Measurements from ENCODE around the gene ZCCHC14. TPM values are rescaled to one million over a fixed set of nuclear protein-coding genes. Genes with fewer than 3 reads are reported as not detected.

ZCCHC14 gene
- polyA plus RNA-seq, 2 of the 4 experiments (the other 2 are of a cell fraction): 3.8 to 7.3 TPM

DNA sequence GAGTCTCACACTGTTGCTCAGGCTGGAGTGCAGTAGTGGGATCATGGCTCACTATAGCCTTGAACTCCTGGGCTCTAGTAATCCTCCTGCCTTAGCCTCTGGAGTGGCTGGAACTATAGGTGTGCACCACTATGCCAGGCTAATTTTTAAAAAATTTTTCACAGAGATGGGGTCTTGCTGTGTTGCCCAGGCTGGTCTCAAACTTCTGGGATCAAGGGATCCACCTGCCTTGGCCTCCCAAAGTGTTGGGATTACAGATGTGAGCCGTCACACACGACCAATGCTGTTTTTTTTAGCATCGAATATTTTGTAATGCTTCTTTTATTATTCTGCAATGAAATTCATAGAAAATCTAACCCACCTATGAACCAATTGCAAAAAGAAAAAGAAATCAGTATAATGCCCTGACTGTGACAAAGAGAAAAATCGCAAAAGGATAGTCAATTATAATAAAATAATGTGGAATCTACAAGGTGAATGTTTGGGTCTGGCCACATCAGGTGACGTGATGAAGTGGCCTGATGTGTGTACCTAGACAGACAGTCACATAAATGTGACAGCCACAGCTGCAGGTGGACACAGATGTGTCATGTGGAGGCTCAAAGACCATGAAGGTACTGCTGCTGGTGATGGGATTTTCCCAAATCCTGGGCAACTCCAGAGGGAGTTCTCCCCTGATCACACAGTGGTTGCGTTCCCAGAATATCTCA lies 33.6 kb upstream of the ZCCHC14 start:
- FAIRE-seq: no peak
- H3K4me1 ChIP-seq: no peaks in the 10 kb centered on the region
- no peak overlapping the region for H3K4me2 ChIP-seq
- H3K4me3 ChIP-seq: no peak overlapping the region
- WGBS (ENCODE audit: missing lambda C conversion rate): 38% methylated on average over 6 of the region's 6 CpGs
- no peak overlapping the region for H3K27ac ChIP-seq
- peaks cover 52% of the 10 kb centered on the region for H3K9me3 ChIP-seq
- ChIA-PET CTCF (interaction anchor here (0.6 to 1.1 kb wide), 2 partner anchors 110 to 138 kb away, joined by 3 read pairs; no protein-coding TSS in a partner anchor), POLR2A (no interaction called here)
- TF ChIP-seq PHF8 (IDR thresholded peaks at IDR 0.05; ENCODE audit: borderline replicate concordance, low read depth) (no peak), FOSB (CRISPR knock-in tag; IDR thresholded peaks at IDR 0.05) (no peak), MAZ (IDR thresholded peaks at IDR 0.05; ENCODE audit: borderline replicate concordance, low read depth, low read length) (no peak), FOSL2 (IDR thresholded peaks at IDR 0.05) (no peak), FOSL2 (CRISPR knock-in tag; IDR thresholded peaks at IDR 0.05) (no peak), POLR2AphosphoS2 (conservative IDR thresholded peaks at IDR 0.05; ENCODE audit: low read length) (no peak), BHLHE40 (IDR thresholded peaks at IDR 0.05; ENCODE audit: low read depth, low read length) (no peak), EHMT2 (IDR thresholded peaks at IDR 0.05; ENCODE audit: low read depth) (no peak), CBX2 (IDR thresholded peaks at IDR 0.05; ENCODE audit: borderline replicate concordance, low read depth) (no peak), HEYL (CRISPR knock-in tag; IDR thresholded peaks at IDR 0.05) (no peak), RAD21 (conservative IDR thresholded peaks at IDR 0.05 in 1 of 2, IDR thresholded peaks at IDR 0.05 in 1 of 2) (no peak), GATA3 (IDR thresholded peaks at IDR 0.05; ENCODE audit: borderline replicate concordance) (no peak), HOXB5 (CRISPR knock-in tag; IDR thresholded peaks at IDR 0.05) (no peak), HDAC2 (IDR thresholded peaks at IDR 0.05) (no peak), RCOR1 (IDR thresholded peaks at IDR 0.05; ENCODE audit: low read depth, low read length) (no peak)
- TF ChIP-seq, protein P1, sequence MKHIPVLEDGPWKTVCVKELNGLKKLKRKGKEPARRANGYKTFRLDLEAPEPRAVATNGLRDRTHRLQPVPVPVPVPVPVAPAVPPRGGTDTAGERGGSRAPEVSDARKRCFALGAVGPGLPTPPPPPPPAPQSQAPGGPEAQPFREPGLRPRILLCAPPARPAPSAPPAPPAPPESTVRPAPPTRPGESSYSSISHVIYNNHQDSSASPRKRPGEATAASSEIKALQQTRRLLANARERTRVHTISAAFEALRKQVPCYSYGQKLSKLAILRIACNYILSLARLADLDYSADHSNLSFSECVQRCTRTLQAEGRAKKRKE (CRISPR knock-in tag; IDR thresholded peaks at IDR 0.05; ENCODE audit: low read depth): no peak
- TF ChIP-seq, protein P2, sequence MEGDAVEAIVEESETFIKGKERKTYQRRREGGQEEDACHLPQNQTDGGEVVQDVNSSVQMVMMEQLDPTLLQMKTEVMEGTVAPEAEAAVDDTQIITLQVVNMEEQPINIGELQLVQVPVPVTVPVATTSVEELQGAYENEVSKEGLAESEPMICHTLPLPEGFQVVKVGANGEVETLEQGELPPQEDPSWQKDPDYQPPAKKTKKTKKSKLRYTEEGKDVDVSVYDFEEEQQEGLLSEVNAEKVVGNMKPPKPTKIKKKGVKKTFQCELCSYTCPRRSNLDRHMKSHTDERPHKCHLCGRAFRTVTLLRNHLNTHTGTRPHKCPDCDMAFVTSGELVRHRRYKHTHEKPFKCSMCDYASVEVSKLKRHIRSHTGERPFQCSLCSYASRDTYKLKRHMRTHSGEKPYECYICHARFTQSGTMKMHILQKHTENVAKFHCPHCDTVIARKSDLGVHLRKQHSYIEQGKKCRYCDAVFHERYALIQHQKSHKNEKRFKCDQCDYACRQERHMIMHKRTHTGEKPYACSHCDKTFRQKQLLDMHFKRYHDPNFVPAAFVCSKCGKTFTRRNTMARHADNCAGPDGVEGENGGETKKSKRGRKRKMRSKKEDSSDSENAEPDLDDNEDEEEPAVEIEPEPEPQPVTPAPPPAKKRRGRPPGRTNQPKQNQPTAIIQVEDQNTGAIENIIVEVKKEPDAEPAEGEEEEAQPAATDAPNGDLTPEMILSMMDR (IDR thresholded peaks at IDR 0.05): no peak
- TF ChIP-seq, protein P3, sequence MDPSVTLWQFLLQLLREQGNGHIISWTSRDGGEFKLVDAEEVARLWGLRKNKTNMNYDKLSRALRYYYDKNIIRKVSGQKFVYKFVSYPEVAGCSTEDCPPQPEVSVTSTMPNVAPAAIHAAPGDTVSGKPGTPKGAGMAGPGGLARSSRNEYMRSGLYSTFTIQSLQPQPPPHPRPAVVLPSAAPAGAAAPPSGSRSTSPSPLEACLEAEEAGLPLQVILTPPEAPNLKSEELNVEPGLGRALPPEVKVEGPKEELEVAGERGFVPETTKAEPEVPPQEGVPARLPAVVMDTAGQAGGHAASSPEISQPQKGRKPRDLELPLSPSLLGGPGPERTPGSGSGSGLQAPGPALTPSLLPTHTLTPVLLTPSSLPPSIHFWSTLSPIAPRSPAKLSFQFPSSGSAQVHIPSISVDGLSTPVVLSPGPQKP (IDR thresholded peaks at IDR 0.05; ENCODE audit: low read depth, low read length): no peak
- ATAC-seq: no peak
- no peak for DNase-seq (ENCODE audit: low read depth in 1 of 2, low spot score in 1 of 2)

DNA sequence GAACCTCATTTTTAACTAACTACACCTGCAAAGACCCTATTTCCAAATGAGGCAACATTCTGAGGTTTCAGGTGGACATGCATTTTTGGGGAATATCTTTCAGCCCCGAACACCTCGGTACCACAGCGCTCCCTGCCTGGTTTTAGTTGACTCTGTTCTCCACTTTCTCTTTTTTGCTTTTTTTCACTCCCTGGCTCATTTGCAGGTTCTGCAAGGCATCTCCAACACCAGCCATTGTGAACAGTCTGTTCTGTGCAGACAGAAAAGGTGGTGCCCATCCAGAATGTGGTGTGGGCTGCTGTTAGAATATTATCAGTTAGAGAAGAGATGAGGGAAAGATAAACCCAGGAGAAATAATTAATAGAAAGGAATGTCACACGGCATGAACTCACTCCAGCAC lies 32.5 kb upstream of the ZCCHC14 start:
- peaks cover 42% of the 10 kb centered on the region for H3K9me3 ChIP-seq
- ATAC-seq (no peak), DNase-seq (ENCODE audit: low read depth in 1 of 2, low spot score in 1 of 2) (no peak), FAIRE-seq (no peak)
- H3K4me1 ChIP-seq: no peaks in the 10 kb centered on the region
- H3K27ac ChIP-seq: no peak overlapping the region
- H3K4me2 ChIP-seq: no peak overlapping the region
- TF ChIP-seq HDAC2 (IDR thresholded peaks at IDR 0.05) (no peak), JUNB (IDR thresholded peaks at IDR 0.05) (no peak), RNF2 (IDR thresholded peaks at IDR 0.05; ENCODE audit: borderline replicate concordance, low read depth) (no peak), SMC3 (IDR thresholded peaks at IDR 0.05) (no peak)
- TF ChIP-seq, protein P3 (IDR thresholded peaks at IDR 0.05; ENCODE audit: low read depth, low read length): no peak
- POLR2A ChIA-PET: no interaction called here
- WGBS (ENCODE audit: missing lambda C conversion rate): 35% methylated on average over 4 of the region's 4 CpGs
- no peak overlapping the region for H3K4me3 ChIP-seq
- CTCF ChIA-PET: interaction anchor here (0.8 kb wide), 1 partner anchor 109 kb away, joined by 3 read pairs; no protein-coding TSS in a partner anchor

Measured in A549 (cell line).